DOHH2 (cell line): ENCODE results near the gene DHRS13.
"Not testable (repeated sequence)": the region's sequence is repeated elsewhere in the genome, so short reads cannot be mapped to it uniquely, and the experiment has no call there.

Source experiments
- H3F3A ChIP-seq: fragments of 200-600 bp; sonication (generic), shearing (Covaris generic); 2 replicates; pipeline ENCODE4 v1.6.0; 2016; ENCODE audit warnings: antibody characterized with exemption, mild to moderate bottlenecking; ENCODE audit not compliant: control insufficient read depth, insufficient read depth
- H3K27ac ChIP-seq: fragments of 200-600 bp; sonication (generic); 2 replicates; pipeline ENCODE4 v1.5.1; 2014; ENCODE audit warnings: low read depth, mild to moderate bottlenecking, low read length, moderate library complexity
- H3K27me3 ChIP-seq: fragments of 200-600 bp; sonication (generic); 2 replicates; pipeline ENCODE4 v1.6.1; 2014; ENCODE audit warnings: mild to moderate bottlenecking, low read length, mixed read lengths; ENCODE audit not compliant: control insufficient read depth
- H3K36me3 ChIP-seq: fragments of 200-600 bp; sonication (generic); 2 replicates; pipeline ENCODE4 v1.6.1; 2014; ENCODE audit warnings: mild to moderate bottlenecking, low read length, moderate library complexity, mixed read lengths; ENCODE audit not compliant: control insufficient read depth
- H3K4me1 ChIP-seq: fragments of 200-600 bp; sonication (generic); 2 replicates; pipeline ENCODE4 v1.6.1; 2014; ENCODE audit warnings: mild to moderate bottlenecking, low read length, mixed read lengths; ENCODE audit not compliant: control insufficient read depth
- H3K4me2 ChIP-seq: fragments of 200-600 bp; sonication (generic); 2 replicates; pipeline ENCODE4 v1.6.0; 2014; ENCODE audit warnings: mild to moderate bottlenecking, low read length, moderate library complexity
- H3K4me3 ChIP-seq: fragments of 200-600 bp; sonication (generic); 2 replicates; pipeline ENCODE4 v1.5.1; 2014; ENCODE audit warnings: mild to moderate bottlenecking, low read length, mixed read lengths
- H3K79me2 ChIP-seq: fragments of 200-600 bp; sonication (generic); 2 replicates; pipeline ENCODE4 v1.6.1; 2014; ENCODE audit warnings: mild to moderate bottlenecking, low read length, mixed read lengths; ENCODE audit not compliant: control insufficient read depth
- H3K9me2 ChIP-seq: fragments of 200-600 bp; sonication (generic); replicated peaks from 2 replicates; pipeline ENCODE4 v1.6.1; 2014; ENCODE audit warnings: mild to moderate bottlenecking, low read length, mixed read lengths; ENCODE audit not compliant: control insufficient read depth
- H3K9me3 ChIP-seq: fragments of 200-600 bp; sonication (generic); 2 replicates; pipeline ENCODE4 v1.6.1; 2014; ENCODE audit warnings: antibody characterized with exemption, low read length, mixed read lengths; ENCODE audit not compliant: control insufficient read depth, insufficient read depth
- H4K20me1 ChIP-seq: fragments of 200-600 bp; sonication (generic); 2 replicates; pipeline ENCODE4 v1.6.0; 2014; ENCODE audit warnings: low read depth, mild to moderate bottlenecking, antibody characterized with exemption, low read length, moderate library complexity; ENCODE audit not compliant: control insufficient read depth, insufficient read depth
- CTCF ChIP-seq: fragments of 200-600 bp; sonication (generic); IDR thresholded peaks from one replicate; pipeline ENCODE4 v1.5.1; 2014; ENCODE audit warnings: antibody characterized with exemption, mild to moderate bottlenecking, low read depth, low read length; ENCODE audit not compliant: poor library complexity, severe bottlenecking
- EZH2phosphoT487 ChIP-seq: fragments of 200-600 bp; sonication (generic); IDR thresholded peaks from 2 replicates; pipeline ENCODE4 v1.6.1; 2017; ENCODE audit warnings: borderline replicate concordance, mild to moderate bottlenecking, antibody characterized with exemption, low read length, moderate library complexity, mixed read lengths

DHRS13 gene

GRCh38 chr17:28938552-28938951 lies 35.7 kb upstream of the DHRS13 start:
- no peaks in the 10 kb centered on the region for H3K9me3 ChIP-seq
- H4K20me1 ChIP-seq = peaks cover 12% of the 10 kb centered on the region; the same call in 1 of the 2 replicates
- TF ChIP-seq EZH2phosphoT487 (no peak), CTCF (no peak)
- H3F3A ChIP-seq = peaks cover 2% of the 10 kb centered on the region; the same call in 1 of the 2 replicates
- H3K9me2 ChIP-seq = no peaks in the 10 kb centered on the region
- H3K4me3 ChIP-seq = no peak overlapping the region
- no peak overlapping the region for H3K4me2 ChIP-seq
- H3K36me3 ChIP-seq = peaks cover 75% of the 10 kb centered on the region
- no peaks in the 10 kb centered on the region for H3K4me1 ChIP-seq
- no peak overlapping the region for H3K27ac ChIP-seq
- H3K79me2 ChIP-seq = peaks cover 98% of the 10 kb centered on the region
- H3K27me3 ChIP-seq = no peaks in the 10 kb centered on the region

DNA sequence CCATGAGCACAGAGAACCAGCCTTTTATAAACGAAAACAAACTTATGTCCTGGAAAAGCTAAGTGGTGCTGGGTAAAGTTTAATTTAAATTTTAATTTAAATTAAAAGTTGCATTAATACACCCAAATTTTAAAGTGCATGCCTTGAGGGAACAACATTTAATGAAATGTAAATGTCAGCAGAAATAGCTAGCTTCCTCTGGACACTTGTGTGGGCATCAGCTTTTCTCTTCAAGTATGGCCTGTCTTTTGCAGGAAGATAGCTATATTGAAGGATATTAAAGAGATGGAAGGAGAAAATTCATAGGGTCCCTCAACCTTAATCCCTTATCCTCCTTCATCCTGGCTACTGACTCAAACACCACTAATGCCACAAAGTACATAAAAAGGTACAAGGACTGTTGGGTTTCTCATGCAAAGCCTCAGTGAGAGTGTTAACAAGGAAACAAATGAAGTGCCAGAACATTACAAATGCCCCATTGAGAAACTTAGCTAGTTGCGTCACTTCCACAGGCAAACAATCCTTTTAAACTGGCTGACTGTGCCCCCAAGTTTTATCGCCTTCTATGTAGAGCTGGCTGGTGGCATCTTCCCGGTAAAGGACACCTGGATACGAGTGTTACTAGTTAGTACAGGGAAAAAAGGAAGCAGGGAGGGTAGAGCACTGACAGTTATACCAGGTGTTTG lies 34.3 kb upstream of the DHRS13 start:
- no peaks in the 10 kb centered on the region for H3K9me2 ChIP-seq
- TF ChIP-seq EZH2phosphoT487 (no peak), CTCF (no peak)
- H3K36me3 ChIP-seq = peaks cover 77% of the 10 kb centered on the region
- no peak overlapping the region for H3K4me2 ChIP-seq
- peaks cover 2% of the 10 kb centered on the region; the same call in 1 of the 2 replicates for H3F3A ChIP-seq
- peaks cover 16% of the 10 kb centered on the region; the same call in 1 of the 2 replicates for H4K20me1 ChIP-seq
- H3K4me1 ChIP-seq = no peaks in the 10 kb centered on the region
- peaks cover 98% of the 10 kb centered on the region for H3K79me2 ChIP-seq
- H3K9me3 ChIP-seq = no peaks in the 10 kb centered on the region
- no peak overlapping the region for H3K27ac ChIP-seq
- H3K4me3 ChIP-seq = no peak overlapping the region
- no peaks in the 10 kb centered on the region for H3K27me3 ChIP-seq

- peaks cover 12% of the 10 kb centered on the region; the same call in 1 of the 2 replicates for H4K20me1 ChIP-seq
- H3K27me3 ChIP-seq = no peaks in the 10 kb centered on the region
- no peaks in the 10 kb centered on the region for H3K4me1 ChIP-seq
- H3K4me2 ChIP-seq = no peak overlapping the region
- H3K27ac ChIP-seq = no peak overlapping the region
- H3K9me2 ChIP-seq = no peaks in the 10 kb centered on the region
- TF ChIP-seq EZH2phosphoT487 (no peak), CTCF (no peak)
- peaks cover 2% of the 10 kb centered on the region; the same call in 1 of the 2 replicates for H3F3A ChIP-seq
- H3K36me3 ChIP-seq = peaks cover 66% of the 10 kb centered on the region
- no peaks in the 10 kb centered on the region for H3K9me3 ChIP-seq
- H3K4me3 ChIP-seq = no peak overlapping the region
- peaks cover 98% of the 10 kb centered on the region for H3K79me2 ChIP-seq
Measured at GRCh38 chr17:28935744-28936460, 33.0 kb upstream of the DHRS13 start.

DNA sequence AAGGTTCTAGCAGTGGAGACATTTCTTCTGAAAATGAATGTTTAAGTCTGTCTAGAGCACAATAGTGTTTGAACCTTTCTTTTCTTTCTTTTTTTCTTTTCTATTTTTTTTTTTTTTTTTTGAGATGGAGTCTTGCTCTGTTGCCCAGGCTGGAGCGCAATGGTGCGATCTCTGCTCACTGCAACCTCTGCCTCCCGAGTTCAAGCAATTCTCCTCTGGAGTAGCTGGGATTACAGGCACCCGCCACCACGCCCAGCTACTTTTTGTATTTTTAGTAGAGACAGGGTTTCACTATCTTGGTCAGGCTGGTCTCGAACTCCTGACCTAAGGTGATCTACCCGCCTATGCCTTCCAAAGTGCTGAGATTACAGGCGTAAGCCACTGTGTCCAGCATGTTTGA lies 31.6 kb upstream of the DHRS13 start:
- not testable (repeated sequence) for H3K4me1 ChIP-seq, H3K4me3 ChIP-seq, H3K9me2 ChIP-seq, H3K27ac ChIP-seq, H3F3A ChIP-seq, H3K9me3 ChIP-seq, H3K4me2 ChIP-seq, H3K27me3 ChIP-seq
- Histone ChIP-seq H3K36me3 (peaks cover 62% of the 10 kb centered on the region), H4K20me1 (peaks cover 18% of the 10 kb centered on the region), H3K79me2 (peaks cover 98% of the 10 kb centered on the region)
